ENCODE data around the gene RTP5.
"Not testable (repeated sequence)": the region's sequence is repeated elsewhere in the genome, so short reads cannot be mapped to it uniquely, and the experiment has no call there.

RTP5 gene

GRCh38 chr2:241869087-241869961, at the start of gene RTP5:
TSS of gene RTP5 (plus strand) at chr2:241869729. CDS start at chr2:241869757, 28 bp downstream.
- Histone ChIP-seq H3K36me3 (ENCODE audit: control insufficient read depth in 2 of 2, insufficient read depth in 2 of 2, low read length in 2 of 2) (no peaks in the 10 kb centered on the region), H3K27ac (ENCODE audit: low read length) (no peak within 1 kb of the TSS), H3K9me3 (ENCODE audit: control insufficient read depth in 2 of 2, low read length in 2 of 2) (no peaks in the 10 kb centered on the region), H3K27me3 (ENCODE audit: control insufficient read depth in 1 of 2, insufficient read depth in 2 of 2, low read length in 2 of 2) (peaks cover 26 to 39% of the 10 kb centered on the region in 2 donors), H3K9ac (ENCODE audit: low read length in 2 of 2) (no peak within 1 kb of the TSS), H3K4me1 (ENCODE audit: control insufficient read depth, insufficient read depth, low read length) (peaks cover 9% of the 10 kb centered on the region), H3K4me3 (ENCODE audit: low read length in 2 of 2) (no peak within 1 kb of the TSS)

GRCh38 chr2:241819947-241820624, 49.4 kb upstream of the RTP5 start:
- not testable (repeated sequence) for H3K36me3 ChIP-seq (ENCODE audit: control insufficient read depth in 2 of 2, insufficient read depth in 2 of 2, low read length in 2 of 2); H3K4me3 ChIP-seq (ENCODE audit: low read length in 2 of 2); H3K9me3 ChIP-seq (ENCODE audit: control insufficient read depth in 2 of 2, low read length in 2 of 2); H3K4me1 ChIP-seq (ENCODE audit: control insufficient read depth, insufficient read depth, low read length); H3K9ac ChIP-seq (ENCODE audit: low read length in 2 of 2); H3K27ac ChIP-seq (ENCODE audit: low read length)
- H3K27me3 ChIP-seq (ENCODE audit: control insufficient read depth in 1 of 2, insufficient read depth in 2 of 2, low read length in 2 of 2) = peaks cover 6 to 18% of the 10 kb centered on the region in 2 donors

GRCh38 chr2:241820625-241821384, 48.7 kb upstream of the RTP5 start:
- H3K27ac ChIP-seq (ENCODE audit: low read length) = no peak overlapping the region
- peaks cover 0 to 2% of the 10 kb centered on the region in 2 donors for H3K9me3 ChIP-seq (ENCODE audit: control insufficient read depth in 2 of 2, low read length in 2 of 2)
- no peaks in the 10 kb centered on the region for H3K36me3 ChIP-seq (ENCODE audit: control insufficient read depth in 2 of 2, insufficient read depth in 2 of 2, low read length in 2 of 2)
- H3K9ac ChIP-seq (ENCODE audit: low read length in 2 of 2) = no peak overlapping the region
- no peak overlapping the region for H3K4me3 ChIP-seq (ENCODE audit: low read length in 2 of 2)
- no peaks in the 10 kb centered on the region for H3K4me1 ChIP-seq (ENCODE audit: control insufficient read depth, insufficient read depth, low read length)
- H3K27me3 ChIP-seq (ENCODE audit: control insufficient read depth in 1 of 2, insufficient read depth in 2 of 2, low read length in 2 of 2) = peaks cover 6 to 18% of the 10 kb centered on the region in 2 donors

GRCh38 chr2:241821460-241822263, 47.9 kb upstream of the RTP5 start:
- Histone ChIP-seq H3K36me3 (ENCODE audit: control insufficient read depth in 2 of 2, insufficient read depth in 2 of 2, low read length in 2 of 2) (no peaks in the 10 kb centered on the region), H3K9me3 (ENCODE audit: control insufficient read depth in 2 of 2, low read length in 2 of 2) (peaks cover 0 to 3% of the 10 kb centered on the region in 2 donors), H3K27me3 (ENCODE audit: control insufficient read depth in 1 of 2, insufficient read depth in 2 of 2, low read length in 2 of 2) (peaks cover 6 to 15% of the 10 kb centered on the region in 2 donors), H3K4me1 (ENCODE audit: control insufficient read depth, insufficient read depth, low read length) (no peaks in the 10 kb centered on the region), H3K27ac (ENCODE audit: low read length) (no peak overlapping the region), H3K9ac (ENCODE audit: low read length in 2 of 2) (no peak overlapping the region), H3K4me3 (ENCODE audit: low read length in 2 of 2) (no peak overlapping the region)

GRCh38 chr2:241822264-241822623, 47.3 kb upstream of the RTP5 start:
- Histone ChIP-seq H3K4me3 (ENCODE audit: low read length in 2 of 2) (no peak overlapping the region), H3K27ac (ENCODE audit: low read length) (no peak overlapping the region), H3K4me1 (ENCODE audit: control insufficient read depth, insufficient read depth, low read length) (no peaks in the 10 kb centered on the region), H3K9me3 (ENCODE audit: control insufficient read depth in 2 of 2, low read length in 2 of 2) (peaks cover 4 to 9% of the 10 kb centered on the region in 2 donors), H3K36me3 (ENCODE audit: control insufficient read depth in 2 of 2, insufficient read depth in 2 of 2, low read length in 2 of 2) (no peaks in the 10 kb centered on the region), H3K27me3 (ENCODE audit: control insufficient read depth in 1 of 2, insufficient read depth in 2 of 2, low read length in 2 of 2) (peaks cover 6 to 15% of the 10 kb centered on the region in 2 donors), H3K9ac (ENCODE audit: low read length in 2 of 2) (no peak overlapping the region)

GRCh38 chr2:241823531-241824437, 45.7 kb upstream of the RTP5 start:
- not testable (repeated sequence) for H3K4me3 ChIP-seq (ENCODE audit: low read length in 2 of 2); H3K4me1 ChIP-seq (ENCODE audit: control insufficient read depth, insufficient read depth, low read length); H3K9ac ChIP-seq (ENCODE audit: low read length in 2 of 2); H3K36me3 ChIP-seq (ENCODE audit: control insufficient read depth in 2 of 2, insufficient read depth in 2 of 2, low read length in 2 of 2); H3K27ac ChIP-seq (ENCODE audit: low read length)
- Histone ChIP-seq H3K9me3 (ENCODE audit: control insufficient read depth in 2 of 2, low read length in 2 of 2) (peaks cover 8 to 11% of the 10 kb centered on the region in 2 donors), H3K27me3 (ENCODE audit: control insufficient read depth in 1 of 2, insufficient read depth in 2 of 2, low read length in 2 of 2) (peaks cover 6 to 15% of the 10 kb centered on the region in 2 donors)

- H3K36me3 ChIP-seq (ENCODE audit: control insufficient read depth in 2 of 2, insufficient read depth in 2 of 2, low read length in 2 of 2) = no peaks in the 10 kb centered on the region
- no peak overlapping the region for H3K27ac ChIP-seq (ENCODE audit: low read length)
- no peak overlapping the region for H3K9ac ChIP-seq (ENCODE audit: low read length in 2 of 2)
- H3K4me3 ChIP-seq (ENCODE audit: low read length in 2 of 2) = no peak overlapping the region
- H3K4me1 ChIP-seq (ENCODE audit: control insufficient read depth, insufficient read depth, low read length) = no peaks in the 10 kb centered on the region
- H3K9me3 ChIP-seq (ENCODE audit: control insufficient read depth in 2 of 2, low read length in 2 of 2) = peaks cover 8 to 11% of the 10 kb centered on the region in 2 donors
- peaks cover 0 to 1% of the 10 kb centered on the region in 2 donors for H3K27me3 ChIP-seq (ENCODE audit: control insufficient read depth in 1 of 2, insufficient read depth in 2 of 2, low read length in 2 of 2)
Measured at GRCh38 chr2:241827394-241827793, 42.1 kb upstream of the RTP5 start.

- Histone ChIP-seq H3K9me3 (ENCODE audit: control insufficient read depth in 2 of 2, low read length in 2 of 2) (no peaks in the 10 kb centered on the region), H3K9ac (ENCODE audit: low read length in 2 of 2) (no peak overlapping the region), H3K27ac (ENCODE audit: low read length) (no peak overlapping the region), H3K36me3 (ENCODE audit: control insufficient read depth in 2 of 2, insufficient read depth in 2 of 2, low read length in 2 of 2) (no peaks in the 10 kb centered on the region), H3K4me1 (ENCODE audit: control insufficient read depth, insufficient read depth, low read length) (no peaks in the 10 kb centered on the region), H3K4me3 (ENCODE audit: low read length in 2 of 2) (no peak overlapping the region), H3K27me3 (ENCODE audit: control insufficient read depth in 1 of 2, insufficient read depth in 2 of 2, low read length in 2 of 2) (peaks cover 0 to 12% of the 10 kb centered on the region in 2 donors)
Measured at GRCh38 chr2:241833101-241833663, 36.3 kb upstream of the RTP5 start.

- not testable (repeated sequence) for H3K4me3 ChIP-seq (ENCODE audit: low read length in 2 of 2); H3K9ac ChIP-seq (ENCODE audit: low read length in 2 of 2); H3K9me3 ChIP-seq (ENCODE audit: control insufficient read depth in 2 of 2, low read length in 2 of 2); H3K27ac ChIP-seq (ENCODE audit: low read length); H3K4me1 ChIP-seq (ENCODE audit: control insufficient read depth, insufficient read depth, low read length); H3K36me3 ChIP-seq (ENCODE audit: control insufficient read depth in 2 of 2, insufficient read depth in 2 of 2, low read length in 2 of 2)
- peaks cover 0 to 12% of the 10 kb centered on the region in 2 donors for H3K27me3 ChIP-seq (ENCODE audit: control insufficient read depth in 1 of 2, insufficient read depth in 2 of 2, low read length in 2 of 2)
Measured at GRCh38 chr2:241833756-241834526, 35.6 kb upstream of the RTP5 start.
